GM23338 (cell line): ENCODE results near the gene TMEM269. TPM values are rescaled to one million over a fixed set of nuclear protein-coding genes. Genes with fewer than 3 reads are reported as not detected.

ENCODE experiments used
- ATAC-seq: fragments of 200-7000 bp; cut with Tn5 transposase; 3 replicates; pipeline ENCODE4 v1.9.1; 2020
- DNase-seq: peaks from one replicate; pipeline ENCODE4 v3.0.0-alpha.2; 2015; ENCODE audit warnings: low spot score
- H2AFZ ChIP-seq: fragments of 200-600 bp; sonication (generic); 2 replicates; pipeline ENCODE4 v1.8.0; 2016; ENCODE audit warnings: antibody characterized with exemption, mild to moderate bottlenecking, moderate library complexity
- H3F3A ChIP-seq: fragments of 200-600 bp; sonication (generic); replicated peaks from 2 replicates; pipeline ENCODE4 v1.8.0; 2017; ENCODE audit warnings: antibody characterized with exemption, mixed run types, low read depth
- H3K27ac ChIP-seq: fragments of 200-600 bp; sonication (generic); 2 replicates; pipeline ENCODE4 v1.6.1; 2016; ENCODE audit warnings: low read depth
- H3K27me3 ChIP-seq: fragments of 200-600 bp; sonication (generic); 2 replicates; pipeline ENCODE4 v1.8.0; 2016; ENCODE audit warnings: mild to moderate bottlenecking, mixed run types, moderate library complexity; ENCODE audit not compliant: insufficient read depth
- H3K36me3 ChIP-seq: fragments of 200-600 bp; sonication (generic); 2 replicates; pipeline ENCODE4 v1.8.0; 2016; ENCODE audit warnings: mild to moderate bottlenecking; ENCODE audit not compliant: insufficient read depth
- H3K4me1 ChIP-seq: fragments of 200-600 bp; sonication (generic); 2 replicates; pipeline ENCODE4 v1.8.0; 2016; ENCODE audit warnings: mild to moderate bottlenecking, moderate library complexity; ENCODE audit not compliant: insufficient read depth
- H3K4me2 ChIP-seq: fragments of 200-600 bp; sonication (generic); 2 replicates; pipeline ENCODE4 v1.7.1; 2017; ENCODE audit warnings: mixed run types
- H3K4me3 ChIP-seq: fragments of 200-600 bp; sonication (generic); 2 replicates; pipeline ENCODE4 v1.6.1; 2016; ENCODE audit warnings: mixed run types
- H3K79me2 ChIP-seq: fragments of 200-600 bp; sonication (generic); replicated peaks from 2 replicates; pipeline ENCODE4 v1.8.0; 2017; ENCODE audit warnings: mild to moderate bottlenecking; ENCODE audit not compliant: insufficient read depth
- H3K9me2 ChIP-seq: fragments of 200-600 bp; sonication (generic); 2 replicates; pipeline ENCODE4 v1.8.0; 2017; ENCODE audit not compliant: insufficient read depth
- H4K20me1 ChIP-seq: fragments of 200-600 bp; sonication (generic); replicated peaks from 2 replicates; pipeline ENCODE4 v1.8.0; 2017; ENCODE audit warnings: mild to moderate bottlenecking; ENCODE audit not compliant: insufficient read depth
- H3K27ac Mint-ChIP-seq: 2 replicates; pipeline ENCODE4 v1.8.0; 2020; ENCODE audit warnings: inconsistent platforms, mild to moderate bottlenecking, moderate library complexity, mixed read lengths
- H3K27me3 Mint-ChIP-seq: 3 replicates; pipeline ENCODE4 v1.8.0; 2022; ENCODE audit warnings: low read depth, mild to moderate bottlenecking, moderate library complexity, mixed read lengths, inconsistent platforms; ENCODE audit not compliant: insufficient read depth, poor library complexity
- H3K36me3 Mint-ChIP-seq: 3 replicates; pipeline ENCODE4 v1.8.0; 2021; ENCODE audit warnings: low read depth, mild to moderate bottlenecking, inconsistent platforms, moderate library complexity, mixed read lengths
- H3K4me1 Mint-ChIP-seq: 3 replicates; pipeline ENCODE4 v1.8.0; 2020; ENCODE audit warnings: mild to moderate bottlenecking, inconsistent platforms, mixed read lengths
- H3K4me3 Mint-ChIP-seq: 3 replicates; pipeline ENCODE4 v1.8.0; 2021; ENCODE audit warnings: moderate library complexity, mild to moderate bottlenecking, inconsistent platforms, mixed read lengths
- H3K9me3 Mint-ChIP-seq: 3 replicates; pipeline ENCODE4 v1.8.0; 2020; ENCODE audit warnings: moderate library complexity, mild to moderate bottlenecking, inconsistent platforms, mixed read lengths
- CREB1 ChIP-seq: fragments of 250-450 bp; sonication (Bioruptor Pico); IDR thresholded peaks from 2 replicates; pipeline ENCODE4 v1.5.0; 2020; ENCODE audit warnings: low read depth, mild to moderate bottlenecking, moderate library complexity
- EZH2 ChIP-seq: fragments of 200-600 bp; sonication (generic); IDR thresholded peaks from one replicate; pipeline ENCODE4 v1.8.0; 2017; ENCODE audit warnings: antibody characterized with exemption, mild to moderate bottlenecking, low read depth; ENCODE audit not compliant: unreplicated experiment
- EZH2phosphoT487 ChIP-seq: fragments of 200-600 bp; sonication (generic); IDR thresholded peaks from one replicate; pipeline ENCODE4 v1.8.1; 2018; ENCODE audit warnings: antibody characterized with exemption; ENCODE audit not compliant: unreplicated experiment
- JUNB ChIP-seq: IDR thresholded peaks from one replicate; pipeline ENCODE4 v1.6.1; 2016; ENCODE audit warnings: antibody characterized with exemption; ENCODE audit not compliant: unreplicated experiment
- NANOG ChIP-seq: IDR thresholded peaks from 2 replicates; pipeline ENCODE4 v1.6.1; 2016; ENCODE audit warnings: antibody characterized with exemption, borderline replicate concordance
- POLR2AphosphoS5 ChIP-seq: IDR thresholded peaks from 2 replicates; pipeline ENCODE4 v1.6.1; 2016; ENCODE audit warnings: antibody characterized with exemption, low read depth
- STAT1 ChIP-seq: IDR thresholded peaks from one replicate; pipeline ENCODE4 v1.6.1; 2016; ENCODE audit warnings: antibody characterized with exemption; ENCODE audit not compliant: unreplicated experiment
- ZNF114 ChIP-seq: fragments of 250-450 bp; sonication (Bioruptor Pico); IDR thresholded peaks from 2 replicates; pipeline ENCODE4 v1.5.0; 2020; ENCODE audit warnings: mild to moderate bottlenecking, moderate library complexity
- ZNF331 ChIP-seq: fragments of 250-450 bp; sonication (Bioruptor Pico); IDR thresholded peaks from 2 replicates; pipeline ENCODE4 v1.5.0; 2020; ENCODE audit warnings: low read depth, mild to moderate bottlenecking, moderate library complexity
- polyA plus RNA-seq: library from polyadenylated mRNA; unstranded; fragments of >200 nt; fragmentation: Nextera tagmentation; extraction: Ambion mirVana; gene quantifications from 2 replicates; pipeline ENCODE4 v1.2.1, GENCODE V29; 2016
- total RNA-seq: library from RNA; depleted of rRNA; stranded (reverse); fragments of >200 nt; shearing (Covaris generic); gene quantifications from 2 replicates; pipeline ENCODE4 v1.2.3, GENCODE V29; 2014
- TF ChIP-seq, protein P1 (sequence below): fragments of 250-450 bp; sonication (Bioruptor Pico); IDR thresholded peaks from 2 replicates; pipeline ENCODE4 v1.5.0; 2020; ENCODE audit warnings: mild to moderate bottlenecking, moderate library complexity
- TF ChIP-seq, protein P2 (sequence below), 2 experiments: fragments of 200-600 bp in 1 of 2; sonication (generic) in 1 of 2; conservative IDR thresholded peaks; 2 replicates each; pipeline versions ENCODE4 v1.5.1 to v1.6.1; 2016 to 2017; ENCODE audit warnings: antibody characterized with exemption in 2 of 2, low read depth in 2 of 2, mild to moderate bottlenecking in 2 of 2, moderate library complexity in 1 of 2
- TF ChIP-seq, protein P3 (sequence below): IDR thresholded peaks from one replicate; pipeline ENCODE4 v1.6.1; 2018; ENCODE audit warnings: antibody characterized with exemption; ENCODE audit not compliant: unreplicated experiment
- TF ChIP-seq, protein P4 (sequence below): IDR thresholded peaks from 2 replicates; pipeline ENCODE4 v1.6.1; 2016; ENCODE audit warnings: antibody characterized with exemption

TMEM269 gene
- total and polyA plus RNA-seq, 2 experiments from 2014 or later, result 0.31 to 0.45 TPM

- peaks cover 36% of the 10 kb centered on the region for H3K36me3 Mint-ChIP-seq
- peaks cover 24% of the 10 kb centered on the region for H3K27me3 Mint-ChIP-seq
- Histone ChIP-seq H4K20me1 (no peaks in the 10 kb centered on the region), H3K79me2 (no peaks in the 10 kb centered on the region), H3K27me3 (no peaks in the 10 kb centered on the region), H3K9me2 (no peaks in the 10 kb centered on the region), H3K36me3 (peaks cover 9% of the 10 kb centered on the region), H3K4me1 (peaks cover 7% of the 10 kb centered on the region), H3K27ac (no peak overlapping the region), H3K4me2 (no peak overlapping the region), H3F3A (0 out of 2 replicates have a peak, but pooled peaks cover 3% of the 10 kb centered on the region), H2AFZ (no peak overlapping the region), H3K4me3 (no peak overlapping the region)
- TF ChIP-seq ZNF114 (CRISPR knock-in tag), result no peak
- TF ChIP-seq CREB1 (CRISPR knock-in tag), result no peak
- TF ChIP-seq STAT1, result no peak
- no peak for TF ChIP-seq ZNF331 (CRISPR knock-in tag)
- TF ChIP-seq, protein P1, sequence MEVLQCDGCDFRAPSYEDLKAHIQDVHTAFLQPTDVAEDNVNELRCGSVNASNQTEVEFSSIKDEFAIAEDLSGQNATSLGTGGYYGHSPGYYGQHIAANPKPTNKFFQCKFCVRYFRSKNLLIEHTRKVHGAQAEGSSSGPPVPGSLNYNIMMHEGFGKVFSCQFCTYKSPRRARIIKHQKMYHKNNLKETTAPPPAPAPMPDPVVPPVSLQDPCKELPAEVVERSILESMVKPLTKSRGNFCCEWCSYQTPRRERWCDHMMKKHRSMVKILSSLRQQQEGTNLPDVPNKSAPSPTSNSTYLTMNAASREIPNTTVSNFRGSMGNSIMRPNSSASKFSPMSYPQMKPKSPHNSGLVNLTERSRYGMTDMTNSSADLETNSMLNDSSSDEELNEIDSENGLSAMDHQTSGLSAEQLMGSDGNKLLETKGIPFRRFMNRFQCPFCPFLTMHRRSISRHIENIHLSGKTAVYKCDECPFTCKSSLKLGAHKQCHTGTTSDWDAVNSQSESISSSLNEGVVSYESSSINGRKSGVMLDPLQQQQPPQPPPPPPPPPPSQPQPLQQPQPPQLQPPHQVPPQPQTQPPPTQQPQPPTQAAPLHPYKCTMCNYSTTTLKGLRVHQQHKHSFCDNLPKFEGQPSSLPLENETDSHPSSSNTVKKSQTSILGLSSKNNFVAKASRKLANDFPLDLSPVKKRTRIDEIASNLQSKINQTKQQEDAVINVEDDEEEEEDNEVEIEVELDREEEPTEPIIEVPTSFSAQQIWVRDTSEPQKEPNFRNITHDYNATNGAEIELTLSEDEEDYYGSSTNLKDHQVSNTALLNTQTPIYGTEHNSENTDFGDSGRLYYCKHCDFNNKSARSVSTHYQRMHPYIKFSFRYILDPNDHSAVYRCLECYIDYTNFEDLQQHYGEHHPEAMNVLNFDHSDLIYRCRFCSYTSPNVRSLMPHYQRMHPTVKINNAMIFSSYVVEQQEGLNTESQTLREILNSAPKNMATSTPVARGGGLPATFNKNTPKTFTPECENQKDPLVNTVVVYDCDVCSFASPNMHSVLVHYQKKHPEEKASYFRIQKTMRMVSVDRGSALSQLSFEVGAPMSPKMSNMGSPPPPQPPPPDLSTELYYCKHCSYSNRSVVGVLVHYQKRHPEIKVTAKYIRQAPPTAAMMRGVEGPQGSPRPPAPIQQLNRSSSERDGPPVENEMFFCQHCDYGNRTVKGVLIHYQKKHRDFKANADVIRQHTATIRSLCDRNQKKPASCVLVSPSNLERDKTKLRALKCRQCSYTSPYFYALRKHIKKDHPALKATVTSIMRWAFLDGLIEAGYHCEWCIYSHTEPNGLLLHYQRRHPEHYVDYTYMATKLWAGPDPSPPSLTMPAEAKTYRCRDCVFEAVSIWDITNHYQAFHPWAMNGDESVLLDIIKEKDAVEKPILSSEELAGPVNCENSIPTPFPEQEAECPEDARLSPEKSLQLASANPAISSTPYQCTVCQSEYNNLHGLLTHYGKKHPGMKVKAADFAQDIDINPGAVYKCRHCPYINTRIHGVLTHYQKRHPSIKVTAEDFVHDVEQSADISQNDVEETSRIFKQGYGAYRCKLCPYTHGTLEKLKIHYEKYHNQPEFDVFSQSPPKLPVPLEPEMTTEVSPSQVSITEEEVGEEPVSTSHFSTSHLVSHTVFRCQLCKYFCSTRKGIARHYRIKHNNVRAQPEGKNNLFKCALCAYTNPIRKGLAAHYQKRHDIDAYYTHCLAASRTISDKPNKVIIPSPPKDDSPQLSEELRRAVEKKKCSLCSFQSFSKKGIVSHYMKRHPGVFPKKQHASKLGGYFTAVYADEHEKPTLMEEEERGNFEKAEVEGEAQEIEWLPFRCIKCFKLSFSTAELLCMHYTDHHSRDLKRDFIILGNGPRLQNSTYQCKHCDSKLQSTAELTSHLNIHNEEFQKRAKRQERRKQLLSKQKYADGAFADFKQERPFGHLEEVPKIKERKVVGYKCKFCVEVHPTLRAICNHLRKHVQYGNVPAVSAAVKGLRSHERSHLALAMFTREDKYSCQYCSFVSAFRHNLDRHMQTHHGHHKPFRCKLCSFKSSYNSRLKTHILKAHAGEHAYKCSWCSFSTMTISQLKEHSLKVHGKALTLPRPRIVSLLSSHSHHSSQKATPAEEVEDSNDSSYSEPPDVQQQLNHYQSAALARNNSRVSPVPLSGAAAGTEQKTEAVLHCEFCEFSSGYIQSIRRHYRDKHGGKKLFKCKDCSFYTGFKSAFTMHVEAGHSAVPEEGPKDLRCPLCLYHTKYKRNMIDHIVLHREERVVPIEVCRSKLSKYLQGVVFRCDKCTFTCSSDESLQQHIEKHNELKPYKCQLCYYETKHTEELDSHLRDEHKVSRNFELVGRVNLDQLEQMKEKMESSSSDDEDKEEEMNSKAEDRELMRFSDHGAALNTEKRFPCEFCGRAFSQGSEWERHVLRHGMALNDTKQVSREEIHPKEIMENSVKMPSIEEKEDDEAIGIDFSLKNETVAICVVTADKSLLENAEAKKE, result no peak
- no peak for TF ChIP-seq POLR2AphosphoS5
- TF ChIP-seq, protein P2, sequence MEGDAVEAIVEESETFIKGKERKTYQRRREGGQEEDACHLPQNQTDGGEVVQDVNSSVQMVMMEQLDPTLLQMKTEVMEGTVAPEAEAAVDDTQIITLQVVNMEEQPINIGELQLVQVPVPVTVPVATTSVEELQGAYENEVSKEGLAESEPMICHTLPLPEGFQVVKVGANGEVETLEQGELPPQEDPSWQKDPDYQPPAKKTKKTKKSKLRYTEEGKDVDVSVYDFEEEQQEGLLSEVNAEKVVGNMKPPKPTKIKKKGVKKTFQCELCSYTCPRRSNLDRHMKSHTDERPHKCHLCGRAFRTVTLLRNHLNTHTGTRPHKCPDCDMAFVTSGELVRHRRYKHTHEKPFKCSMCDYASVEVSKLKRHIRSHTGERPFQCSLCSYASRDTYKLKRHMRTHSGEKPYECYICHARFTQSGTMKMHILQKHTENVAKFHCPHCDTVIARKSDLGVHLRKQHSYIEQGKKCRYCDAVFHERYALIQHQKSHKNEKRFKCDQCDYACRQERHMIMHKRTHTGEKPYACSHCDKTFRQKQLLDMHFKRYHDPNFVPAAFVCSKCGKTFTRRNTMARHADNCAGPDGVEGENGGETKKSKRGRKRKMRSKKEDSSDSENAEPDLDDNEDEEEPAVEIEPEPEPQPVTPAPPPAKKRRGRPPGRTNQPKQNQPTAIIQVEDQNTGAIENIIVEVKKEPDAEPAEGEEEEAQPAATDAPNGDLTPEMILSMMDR (conservative IDR thresholded peaks at IDR 0.05; ENCODE audit: low read depth in 2 of 2), result no peak
- TF ChIP-seq, protein P3, sequence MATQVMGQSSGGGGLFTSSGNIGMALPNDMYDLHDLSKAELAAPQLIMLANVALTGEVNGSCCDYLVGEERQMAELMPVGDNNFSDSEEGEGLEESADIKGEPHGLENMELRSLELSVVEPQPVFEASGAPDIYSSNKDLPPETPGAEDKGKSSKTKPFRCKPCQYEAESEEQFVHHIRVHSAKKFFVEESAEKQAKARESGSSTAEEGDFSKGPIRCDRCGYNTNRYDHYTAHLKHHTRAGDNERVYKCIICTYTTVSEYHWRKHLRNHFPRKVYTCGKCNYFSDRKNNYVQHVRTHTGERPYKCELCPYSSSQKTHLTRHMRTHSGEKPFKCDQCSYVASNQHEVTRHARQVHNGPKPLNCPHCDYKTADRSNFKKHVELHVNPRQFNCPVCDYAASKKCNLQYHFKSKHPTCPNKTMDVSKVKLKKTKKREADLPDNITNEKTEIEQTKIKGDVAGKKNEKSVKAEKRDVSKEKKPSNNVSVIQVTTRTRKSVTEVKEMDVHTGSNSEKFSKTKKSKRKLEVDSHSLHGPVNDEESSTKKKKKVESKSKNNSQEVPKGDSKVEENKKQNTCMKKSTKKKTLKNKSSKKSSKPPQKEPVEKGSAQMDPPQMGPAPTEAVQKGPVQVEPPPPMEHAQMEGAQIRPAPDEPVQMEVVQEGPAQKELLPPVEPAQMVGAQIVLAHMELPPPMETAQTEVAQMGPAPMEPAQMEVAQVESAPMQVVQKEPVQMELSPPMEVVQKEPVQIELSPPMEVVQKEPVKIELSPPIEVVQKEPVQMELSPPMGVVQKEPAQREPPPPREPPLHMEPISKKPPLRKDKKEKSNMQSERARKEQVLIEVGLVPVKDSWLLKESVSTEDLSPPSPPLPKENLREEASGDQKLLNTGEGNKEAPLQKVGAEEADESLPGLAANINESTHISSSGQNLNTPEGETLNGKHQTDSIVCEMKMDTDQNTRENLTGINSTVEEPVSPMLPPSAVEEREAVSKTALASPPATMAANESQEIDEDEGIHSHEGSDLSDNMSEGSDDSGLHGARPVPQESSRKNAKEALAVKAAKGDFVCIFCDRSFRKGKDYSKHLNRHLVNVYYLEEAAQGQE, result no peak
- TF ChIP-seq, protein P4, sequence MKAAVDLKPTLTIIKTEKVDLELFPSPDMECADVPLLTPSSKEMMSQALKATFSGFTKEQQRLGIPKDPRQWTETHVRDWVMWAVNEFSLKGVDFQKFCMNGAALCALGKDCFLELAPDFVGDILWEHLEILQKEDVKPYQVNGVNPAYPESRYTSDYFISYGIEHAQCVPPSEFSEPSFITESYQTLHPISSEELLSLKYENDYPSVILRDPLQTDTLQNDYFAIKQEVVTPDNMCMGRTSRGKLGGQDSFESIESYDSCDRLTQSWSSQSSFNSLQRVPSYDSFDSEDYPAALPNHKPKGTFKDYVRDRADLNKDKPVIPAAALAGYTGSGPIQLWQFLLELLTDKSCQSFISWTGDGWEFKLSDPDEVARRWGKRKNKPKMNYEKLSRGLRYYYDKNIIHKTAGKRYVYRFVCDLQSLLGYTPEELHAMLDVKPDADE, result no peak
- TF ChIP-seq JUNB, result no peak
- TF ChIP-seq NANOG, result no peak
- TF ChIP-seq EZH2, result no peak
- TF ChIP-seq EZH2phosphoT487, result no peak
- no peak overlapping the region for H3K4me3 Mint-ChIP-seq
- DNase-seq (no peak), ATAC-seq (no peak)
- no peak overlapping the region for H3K27ac Mint-ChIP-seq
- peaks cover 19% of the 10 kb centered on the region for H3K4me1 Mint-ChIP-seq
- H3K9me3 Mint-ChIP-seq, result peaks cover 8% of the 10 kb centered on the region
Measured at GRCh38 chr1:42746436-42747105, 38.2 kb upstream of the TMEM269 start.
